ENCODE measurements around the gene KCTD15.

KCTD15 gene

DNA sequence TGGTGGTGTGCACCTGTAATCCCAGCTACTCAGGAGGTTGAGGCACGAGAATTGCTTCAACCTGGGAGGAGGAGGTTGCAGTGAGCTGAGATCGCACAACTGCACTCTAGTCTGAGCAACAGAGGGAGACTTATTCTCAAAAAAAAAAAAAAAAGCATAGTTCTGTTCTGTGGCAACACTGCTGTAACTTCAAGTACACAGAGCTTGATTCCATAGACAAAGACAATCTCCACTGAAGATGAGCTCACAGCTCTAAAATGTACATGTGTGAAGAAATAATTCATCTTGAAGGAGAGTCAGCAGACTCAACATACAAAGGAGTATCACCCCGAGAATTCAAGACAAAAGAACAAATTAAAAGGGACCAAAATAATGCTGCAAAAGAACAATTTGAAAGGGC lies 47.8 kb downstream of the KCTD15 start:
- no peaks in the 10 kb centered on the region for H3F3A ChIP-seq (ENCODE audit: insufficient read depth)
- TF ChIP-seq CTCF (IDR thresholded peaks at IDR 0.05; ENCODE audit: insufficient read depth, low read length, poor library complexity, severe bottlenecking) (no peak), EZH2phosphoT487 (conservative IDR thresholded peaks at IDR 0.05; ENCODE audit: low read length) (no peak)
- no peak overlapping the region for H3K4me3 ChIP-seq (ENCODE audit: insufficient read depth, low read length, poor library complexity, severe bottlenecking)
- H3K9me2 ChIP-seq (replicated peaks; ENCODE audit: insufficient read depth, low read length): no peaks in the 10 kb centered on the region
- H3K27me3 ChIP-seq (ENCODE audit: low read length): no peaks in the 10 kb centered on the region
- no peak overlapping the region for H3K4me2 ChIP-seq (ENCODE audit: low read depth, low read length, poor library complexity, severe bottlenecking)
- no peak overlapping the region for H2AFZ ChIP-seq (ENCODE audit: low read depth, low read length, severe bottlenecking)
- no peak overlapping the region for H3K9ac ChIP-seq (ENCODE audit: low read length)
- no peaks in the 10 kb centered on the region for H3K9me3 ChIP-seq (ENCODE audit: insufficient read depth, low read length)
- no peaks in the 10 kb centered on the region for H3K36me3 ChIP-seq (ENCODE audit: low read length)
- no peaks in the 10 kb centered on the region for H3K79me2 ChIP-seq (ENCODE audit: insufficient read depth, low read length)
- H3K27ac ChIP-seq (ENCODE audit: low read depth, low read length): no peak overlapping the region
- H4K20me1 ChIP-seq (ENCODE audit: low read depth, low read length): no peaks in the 10 kb centered on the region

GRCh38 chr19:33845498-33845897 lies 48.8 kb downstream of the KCTD15 start:
- TF ChIP-seq CTCF (IDR thresholded peaks at IDR 0.05; ENCODE audit: insufficient read depth, low read length, poor library complexity, severe bottlenecking): no peak
- TF ChIP-seq EZH2phosphoT487 (conservative IDR thresholded peaks at IDR 0.05; ENCODE audit: low read length): no peak
- Histone ChIP-seq H3K9me3 (ENCODE audit: insufficient read depth, low read length) (no peaks in the 10 kb centered on the region), H3K27me3 (ENCODE audit: low read length) (no peaks in the 10 kb centered on the region), H3K36me3 (ENCODE audit: low read length) (no peaks in the 10 kb centered on the region), H3K9me2 (replicated peaks; ENCODE audit: insufficient read depth, low read length) (no peaks in the 10 kb centered on the region), H2AFZ (ENCODE audit: low read depth, low read length, severe bottlenecking) (no peak overlapping the region), H3K79me2 (ENCODE audit: insufficient read depth, low read length) (no peaks in the 10 kb centered on the region), H3K4me2 (ENCODE audit: low read depth, low read length, poor library complexity, severe bottlenecking) (no peak overlapping the region), H3K27ac (ENCODE audit: low read depth, low read length) (no peak overlapping the region), H3F3A (ENCODE audit: insufficient read depth) (no peaks in the 10 kb centered on the region), H3K9ac (ENCODE audit: low read length) (no peak overlapping the region), H4K20me1 (ENCODE audit: low read depth, low read length) (no peaks in the 10 kb centered on the region), H3K4me3 (ENCODE audit: insufficient read depth, low read length, poor library complexity, severe bottlenecking) (no peak overlapping the region)

- Histone ChIP-seq H3K27ac (ENCODE audit: low read depth, low read length) (no peak overlapping the region), H3K4me3 (ENCODE audit: insufficient read depth, low read length, poor library complexity, severe bottlenecking) (no peak overlapping the region), H3K27me3 (ENCODE audit: low read length) (no peaks in the 10 kb centered on the region), H3F3A (ENCODE audit: insufficient read depth) (no peaks in the 10 kb centered on the region), H3K9me3 (ENCODE audit: insufficient read depth, low read length) (no peaks in the 10 kb centered on the region), H3K36me3 (ENCODE audit: low read length) (no peaks in the 10 kb centered on the region), H3K4me2 (ENCODE audit: low read depth, low read length, poor library complexity, severe bottlenecking) (no peak overlapping the region), H3K9ac (ENCODE audit: low read length) (no peak overlapping the region), H2AFZ (ENCODE audit: low read depth, low read length, severe bottlenecking) (no peak overlapping the region), H3K9me2 (replicated peaks; ENCODE audit: insufficient read depth, low read length) (no peaks in the 10 kb centered on the region), H4K20me1 (ENCODE audit: low read depth, low read length) (no peaks in the 10 kb centered on the region), H3K79me2 (ENCODE audit: insufficient read depth, low read length) (no peaks in the 10 kb centered on the region)
- TF ChIP-seq CTCF (IDR thresholded peaks at IDR 0.05; ENCODE audit: insufficient read depth, low read length, poor library complexity, severe bottlenecking) (no peak), EZH2phosphoT487 (conservative IDR thresholded peaks at IDR 0.05; ENCODE audit: low read length) (no peak)
Observed at GRCh38 chr19:33849551-33850147, 53.0 kb downstream of the KCTD15 start.
